Gastrocnemius medialis (tissue), 4 donors: ENCODE results near the gene CIPC. TPM values are rescaled to one million over a fixed set of nuclear protein-coding genes. Genes with fewer than 3 reads are reported as not detected.

Experiments
- ATAC-seq, 2 donors: fragments of 150-250 bp; one replicate each; pipeline ENCODE4 v1.9.1; 2016
- DNase-seq, 2 donors: peaks; one replicate each; pipeline ENCODE4 v3.0.0-alpha.2; 2019
- H3K27ac ChIP-seq, 4 donors: fragments of 200-600 bp; sonication (generic); 1 replicate in 1 of 4; 2 replicates in 3 of 4; pipeline ENCODE4 v1.5.1; 2016 to 2018; ENCODE audit warnings: mild to moderate bottlenecking in 2 of 4, moderate library complexity in 1 of 4
- H3K27me3 ChIP-seq, 3 donors: fragments of 200-600 bp; sonication (generic) in 2 of 3; 1 replicate in 1 of 3; 2 replicates in 2 of 3; pipeline versions ENCODE4 v1.5.1 to v1.6.0; 2016 to 2019; ENCODE audit warnings: mild to moderate bottlenecking in 1 of 3, moderate library complexity in 1 of 3
- H3K36me3 ChIP-seq, 2 donors: fragments of 200-600 bp; sonication (generic) in 1 of 2; one replicate each; pipeline ENCODE4 v1.5.1; 2017 to 2018
- H3K4me1 ChIP-seq, 2 donors: fragments of 200-600 bp; sonication (generic) in 1 of 2; one replicate each; pipeline ENCODE4 v1.5.1; 2016 to 2017; ENCODE audit warnings: mild to moderate bottlenecking in 2 of 2
- H3K4me3 ChIP-seq, 4 donors: fragments of 200-600 bp; sonication (generic) in 3 of 4; 1 replicate in 1 of 4; 2 replicates in 3 of 4; pipeline ENCODE4 v1.5.1; 2016 to 2019; ENCODE audit warnings: mild to moderate bottlenecking in 2 of 4
- H3K9me3 ChIP-seq, 3 donors: fragments of 200-600 bp; sonication (generic) in 2 of 3; 1 replicate in 1 of 3; 2 replicates in 2 of 3; pipeline ENCODE4 v1.5.1; 2016 to 2019
- CTCF ChIP-seq, 5 experiments: fragments of 450-650 bp in 3 of 5; fragments of 200-600 bp in 2 of 5; sonication (generic) in 2 of 5; IDR thresholded peaks in 4 of 5; conservative IDR thresholded peaks in 1 of 5; 1 replicate in 4 of 5; 2 replicates in 1 of 5; pipeline ENCODE4 v1.5.1; 2016 to 2019; ENCODE audit warnings: antibody characterized with exemption in 5 of 5, mild to moderate bottlenecking in 3 of 5, moderate library complexity in 3 of 5
- POLR2A ChIP-seq, 2 donors: fragments of 450-650 bp; IDR thresholded peaks; one replicate each; pipeline ENCODE4 v1.6.1; 2017; ENCODE audit warnings: antibody characterized with exemption in 2 of 2, mild to moderate bottlenecking in 2 of 2, moderate library complexity in 2 of 2
- in situ Hi-C, 4 donors: fragments of 200-750 bp; cut with MboI; loops; one replicate each; pipeline versions ENCODE4 v1.15.0 to v1.8.0; 2017; ENCODE audit warnings: low sequenced_read_pairs in 4 of 4
- intact Hi-C: fragments of 100-400 bp; cut with DNase I; formaldehyde crosslinking; loops from one replicate; pipeline ENCODE4 v1.15.1; 2023; ENCODE audit warnings: low total_unique reads
- total RNA-seq, 4 donors: library from RNA; depleted of rRNA; stranded (reverse); fragments of >200 nt; gene quantifications; one replicate each; pipeline versions ENCODE4 v1.1.0 to v1.2.3, GENCODE V29; 2016

Gene CIPC
- total RNA-seq, 4 donors from 2014 or later, result 114 to 178 (median 120) TPM

GRCh38 chr14:77153802-77154201, 55.7 kb downstream of the CIPC start:
- H3K27ac ChIP-seq, result no peak overlapping the region
- H3K4me3 ChIP-seq, result no peak overlapping the region
- DNase-seq, result no peak
- no peaks in the 10 kb centered on the region for H3K36me3 ChIP-seq
- TF ChIP-seq POLR2A (IDR thresholded peaks at IDR 0.05) (no peak), CTCF (IDR thresholded peaks at IDR 0.05 in 4 of 5, conservative IDR thresholded peaks at IDR 0.05 in 1 of 5) (no peak)
- H3K27me3 ChIP-seq, result peaks cover 0 to 3% (median 0%) of the 10 kb centered on the region in 3 donors
- intact Hi-C loops (no loop called here), in situ Hi-C loops (no loop called here)
- no peak for ATAC-seq
- H3K4me1 ChIP-seq, result peaks cover 8 to 9% of the 10 kb centered on the region in 2 donors
- no peaks in the 10 kb centered on the region for H3K9me3 ChIP-seq

GRCh38 chr14:77154421-77154820, 56.4 kb downstream of the CIPC start:
- no peak overlapping the region for H3K4me3 ChIP-seq
- no peaks in the 10 kb centered on the region for H3K36me3 ChIP-seq
- H3K27me3 ChIP-seq, result peaks cover 0 to 3% (median 0%) of the 10 kb centered on the region in 3 donors
- no peaks in the 10 kb centered on the region for H3K9me3 ChIP-seq
- peaks cover 8 to 9% of the 10 kb centered on the region in 2 donors for H3K4me1 ChIP-seq
- TF ChIP-seq CTCF (IDR thresholded peaks at IDR 0.05 in 4 of 5, conservative IDR thresholded peaks at IDR 0.05 in 1 of 5), result no peak
- no peak for TF ChIP-seq POLR2A (IDR thresholded peaks at IDR 0.05)
- DNase-seq (no peak), ATAC-seq (no peak)
- H3K27ac ChIP-seq, result no peak overlapping the region
- in situ Hi-C loops (no loop called here), intact Hi-C loops (no loop called here)

GRCh38 chr14:77155083-77155482, 57.0 kb downstream of the CIPC start:
- no peaks in the 10 kb centered on the region for H3K9me3 ChIP-seq
- H3K4me3 ChIP-seq, result no peak overlapping the region
- no peaks in the 10 kb centered on the region for H3K36me3 ChIP-seq
- in situ Hi-C loops (no loop called here), intact Hi-C loops (no loop called here)
- H3K27ac ChIP-seq, result no peak overlapping the region
- H3K4me1 ChIP-seq, result peaks cover 8 to 9% of the 10 kb centered on the region in 2 donors
- DNase-seq (no peak), ATAC-seq (no peak)
- no peak for TF ChIP-seq CTCF (IDR thresholded peaks at IDR 0.05 in 4 of 5, conservative IDR thresholded peaks at IDR 0.05 in 1 of 5)
- no peak for TF ChIP-seq POLR2A (IDR thresholded peaks at IDR 0.05)
- peaks cover 0 to 3% (median 0%) of the 10 kb centered on the region in 3 donors for H3K27me3 ChIP-seq

GRCh38 chr14:77157740-77158139, 59.7 kb downstream of the CIPC start:
- Histone ChIP-seq H3K27ac (peak overlapping the region in 3 of 4 donors; percentile 24 to 38 (median 31)), H3K36me3 (no peaks in the 10 kb centered on the region), H3K4me3 (no peak overlapping the region), H3K9me3 (no peaks in the 10 kb centered on the region), H3K27me3 (peaks cover 0 to 3% (median 0%) of the 10 kb centered on the region in 3 donors), H3K4me1 (peaks cover 8 to 9% of the 10 kb centered on the region in 2 donors)
- DNase-seq, result no peak
- TF ChIP-seq POLR2A (IDR thresholded peaks at IDR 0.05) (no peak), CTCF (IDR thresholded peaks at IDR 0.05 in 4 of 5, conservative IDR thresholded peaks at IDR 0.05 in 1 of 5) (no peak)
- in situ Hi-C loops (no loop called here), intact Hi-C loops (no loop called here)
- ATAC-seq, result peak in 1 of 2 donors; percentile 31
